GM23248 (cell line): ENCODE measurements around the gene AGO1.

Experiments used
- EZH2 ChIP-seq: fragments of 200-600 bp; sonication (generic); IDR thresholded peaks from 2 replicates; pipeline ENCODE4 v1.6.1; 2018; ENCODE audit warnings: antibody characterized with exemption, mild to moderate bottlenecking; ENCODE audit not compliant: insufficient read depth, poor library complexity, severe bottlenecking
- EZH2phosphoT487 ChIP-seq: fragments of 200-600 bp; sonication (generic); IDR thresholded peaks from 2 replicates; pipeline ENCODE4 v1.6.1; 2018; ENCODE audit warnings: antibody characterized with exemption, moderate library complexity, mild to moderate bottlenecking, low read depth; ENCODE audit not compliant: insufficient read depth

DNA sequence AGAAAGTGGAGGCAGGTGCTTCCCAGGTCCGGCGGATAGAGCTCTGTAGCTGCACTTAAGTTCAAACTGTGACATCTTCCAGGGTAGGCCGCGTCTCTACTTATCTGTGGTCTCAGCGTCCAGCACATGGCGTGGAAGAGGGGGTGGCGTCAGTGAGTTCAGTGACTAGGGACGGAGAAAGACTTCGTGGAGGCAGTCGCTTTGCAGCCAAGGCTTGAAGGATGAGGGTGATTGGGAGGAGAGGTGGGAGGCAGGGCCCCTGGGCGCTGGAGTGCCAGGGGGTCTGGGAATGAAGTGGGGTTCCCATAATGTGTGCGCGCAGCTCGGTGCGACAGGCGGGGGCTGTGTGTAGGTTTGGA is 444 bp upstream of the AGO1 start:
- TF ChIP-seq EZH2, result no peak
- TF ChIP-seq EZH2phosphoT487, result no peak
